SK-N-SH treated with all-trans-retinoic acid at 6 μM for 48 hours (cell line): Measurements from ENCODE around the gene PRRT2.
A peak's percentile ranks its signal among the peaks of the same experiment; 100 is the strongest.

Experiments
- ATAC-seq: fragments of 200-7000 bp; cut with Tn5 transposase; 3 replicates; pipeline ENCODE4 v1.9.1; 2020; ENCODE audit warnings: mild to moderate bottlenecking, moderate library complexity
- ARNTL ChIP-seq: fragments of 450-650 bp; formaldehyde crosslinking; IDR thresholded peaks from 2 replicates; pipeline ENCODE4 v1.5.0; 2020; ENCODE audit warnings: low read depth, mild to moderate bottlenecking, moderate library complexity, borderline replicate concordance
- BACH2 ChIP-seq: fragments of 250-450 bp; sonication (Bioruptor Pico); IDR thresholded peaks from 2 replicates; pipeline ENCODE4 v1.9.0; 2021; ENCODE audit warnings: mild to moderate bottlenecking, borderline replicate concordance
- CREB5 ChIP-seq: fragments of 250-450 bp; sonication (Bioruptor Pico); IDR thresholded peaks from 2 replicates; pipeline ENCODE4 v1.5.1; 2020; ENCODE audit warnings: low read depth, mild to moderate bottlenecking, moderate library complexity
- CSDC2 ChIP-seq: fragments of 250-450 bp; sonication (Bioruptor Pico); IDR thresholded peaks from 2 replicates; pipeline ENCODE4 v1.5.0; 2020; ENCODE audit warnings: mild to moderate bottlenecking, moderate library complexity
- ESRRG ChIP-seq: fragments of 250-450 bp; sonication (Bioruptor Pico); IDR thresholded peaks from 2 replicates; pipeline ENCODE4 v1.6.1; 2021; ENCODE audit warnings: mild to moderate bottlenecking
- GLIS3 ChIP-seq: fragments of 250-450 bp; sonication (Bioruptor Pico); IDR thresholded peaks from 2 replicates; pipeline ENCODE4 v1.5.0; 2020; ENCODE audit warnings: mild to moderate bottlenecking, moderate library complexity
- ISL1 ChIP-seq: fragments of 250-450 bp; sonication (Bioruptor Pico); IDR thresholded peaks from 2 replicates; pipeline ENCODE4 v2.1.2; 2022; ENCODE audit warnings: mild to moderate bottlenecking, moderate library complexity
- OSR1 ChIP-seq: fragments of 250-450 bp; sonication (Bioruptor Pico); IDR thresholded peaks from 2 replicates; pipeline ENCODE4 v1.8.0; 2022; ENCODE audit warnings: moderate library complexity, mild to moderate bottlenecking, inconsistent platforms
- POU6F1 ChIP-seq: fragments of 250-450 bp; sonication (Bioruptor Pico); IDR thresholded peaks from 2 replicates; pipeline ENCODE4 v1.8.0; 2021; ENCODE audit warnings: low read depth, mild to moderate bottlenecking, moderate library complexity, borderline replicate concordance
- PPARA ChIP-seq: fragments of 250-450 bp; sonication (Bioruptor Pico); IDR thresholded peaks from 2 replicates; pipeline ENCODE4 v1.5.0; 2020; ENCODE audit warnings: mild to moderate bottlenecking, borderline replicate concordance
- RARB ChIP-seq: fragments of 250-450 bp; sonication (Bioruptor Pico); IDR thresholded peaks from 2 replicates; pipeline ENCODE4 v1.8.0; 2021; ENCODE audit warnings: mild to moderate bottlenecking, moderate library complexity
- SNAI2 ChIP-seq: fragments of 250-450 bp; sonication (Bioruptor Pico); IDR thresholded peaks from 2 replicates; pipeline ENCODE4 v1.5.0; 2020; ENCODE audit warnings: mild to moderate bottlenecking, moderate library complexity
- TCF4 ChIP-seq: fragments of 250-450 bp; sonication (Bioruptor Pico); IDR thresholded peaks from 2 replicates; pipeline ENCODE4 v1.8.0; 2021; ENCODE audit warnings: mild to moderate bottlenecking, moderate library complexity, borderline replicate concordance
- TOX ChIP-seq: fragments of 250-450 bp; sonication (Bioruptor Pico); IDR thresholded peaks from 2 replicates; pipeline ENCODE4 v1.8.0; 2021; ENCODE audit warnings: mild to moderate bottlenecking, moderate library complexity, borderline replicate concordance
- TSHZ2 ChIP-seq: fragments of 250-450 bp; sonication (Bioruptor Pico); IDR thresholded peaks from 2 replicates; pipeline ENCODE4 v1.5.0; 2020; ENCODE audit warnings: mild to moderate bottlenecking, moderate library complexity
- ZC3H10 ChIP-seq: fragments of 250-450 bp; sonication (Bioruptor Pico); IDR thresholded peaks from 2 replicates; pipeline ENCODE4 v1.5.1; 2021; ENCODE audit warnings: mild to moderate bottlenecking, moderate library complexity
- ZFP3 ChIP-seq: fragments of 250-450 bp; sonication (Bioruptor Pico); IDR thresholded peaks from 2 replicates; pipeline ENCODE4 v1.5.0; 2020; ENCODE audit warnings: mild to moderate bottlenecking, moderate library complexity
- ZFP30 ChIP-seq: fragments of 450-650 bp; formaldehyde crosslinking; IDR thresholded peaks from 2 replicates; pipeline ENCODE4 v1.5.0; 2022; ENCODE audit warnings: mild to moderate bottlenecking, moderate library complexity
- ZNF565 ChIP-seq: fragments of 450-650 bp; formaldehyde crosslinking; conservative IDR thresholded peaks from 2 replicates; pipeline ENCODE4 v1.5.0; 2020; ENCODE audit warnings: low read depth, mild to moderate bottlenecking, moderate library complexity
- ZNF70 ChIP-seq: fragments of 450-650 bp; formaldehyde crosslinking; IDR thresholded peaks from 2 replicates; pipeline ENCODE4 v1.5.0; 2020; ENCODE audit warnings: mild to moderate bottlenecking, moderate library complexity
- ZNF8 ChIP-seq: fragments of 450-650 bp; formaldehyde crosslinking; IDR thresholded peaks from 2 replicates; pipeline ENCODE4 v1.5.0; 2020; ENCODE audit warnings: mild to moderate bottlenecking, moderate library complexity
- TF ChIP-seq, protein P1 (sequence below): fragments of 250-450 bp; sonication (Bioruptor Pico); IDR thresholded peaks from 2 replicates; pipeline ENCODE4 v1.8.0; 2020; ENCODE audit warnings: mild to moderate bottlenecking, moderate library complexity, borderline replicate concordance

PRRT2 gene

DNA sequence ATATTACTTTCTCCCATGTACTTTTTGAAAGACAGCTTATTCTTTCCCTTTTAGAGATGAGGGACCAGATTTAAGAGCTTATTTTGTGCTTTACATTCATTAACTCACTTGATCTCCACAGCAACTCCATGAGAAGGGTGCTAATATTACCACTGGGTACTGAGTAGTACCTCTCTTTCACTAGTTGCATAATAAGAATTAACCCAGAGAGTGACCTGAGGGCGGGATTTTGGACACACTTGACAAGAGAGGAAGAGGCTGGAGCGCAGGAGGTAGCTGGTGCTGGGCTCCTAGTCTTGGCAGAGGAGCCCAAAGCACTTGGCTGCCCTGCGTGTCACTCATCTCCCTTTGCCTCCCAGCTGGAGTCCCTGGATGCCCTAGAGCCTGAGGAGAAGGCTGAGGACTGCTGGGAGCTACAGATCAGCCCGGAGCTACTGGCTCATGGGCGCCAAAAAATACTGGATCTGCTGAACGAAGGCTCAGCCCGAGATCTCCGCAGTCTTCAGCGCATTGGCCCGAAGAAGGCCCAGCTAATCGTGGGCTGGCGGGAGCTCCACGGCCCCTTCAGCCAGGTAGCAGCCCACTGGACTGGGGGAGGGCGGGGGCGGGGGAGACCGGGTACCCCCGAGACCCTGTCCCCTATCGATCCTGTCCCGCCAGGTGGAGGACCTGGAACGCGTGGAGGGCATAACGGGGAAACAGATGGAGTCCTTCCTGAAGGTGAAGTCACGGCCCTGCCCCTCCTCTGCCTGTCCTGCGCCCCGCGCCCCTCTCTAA lies 7.3 kb upstream of the PRRT2 start:
- no peak for ATAC-seq
- TF ChIP-seq ZNF565 (CRISPR knock-in tag) = no peak
- TF ChIP-seq ESRRG (CRISPR knock-in tag) = no peak
- no peak for TF ChIP-seq CREB5
- no peak for TF ChIP-seq ZNF70 (CRISPR knock-in tag)
- TF ChIP-seq, protein P1, sequence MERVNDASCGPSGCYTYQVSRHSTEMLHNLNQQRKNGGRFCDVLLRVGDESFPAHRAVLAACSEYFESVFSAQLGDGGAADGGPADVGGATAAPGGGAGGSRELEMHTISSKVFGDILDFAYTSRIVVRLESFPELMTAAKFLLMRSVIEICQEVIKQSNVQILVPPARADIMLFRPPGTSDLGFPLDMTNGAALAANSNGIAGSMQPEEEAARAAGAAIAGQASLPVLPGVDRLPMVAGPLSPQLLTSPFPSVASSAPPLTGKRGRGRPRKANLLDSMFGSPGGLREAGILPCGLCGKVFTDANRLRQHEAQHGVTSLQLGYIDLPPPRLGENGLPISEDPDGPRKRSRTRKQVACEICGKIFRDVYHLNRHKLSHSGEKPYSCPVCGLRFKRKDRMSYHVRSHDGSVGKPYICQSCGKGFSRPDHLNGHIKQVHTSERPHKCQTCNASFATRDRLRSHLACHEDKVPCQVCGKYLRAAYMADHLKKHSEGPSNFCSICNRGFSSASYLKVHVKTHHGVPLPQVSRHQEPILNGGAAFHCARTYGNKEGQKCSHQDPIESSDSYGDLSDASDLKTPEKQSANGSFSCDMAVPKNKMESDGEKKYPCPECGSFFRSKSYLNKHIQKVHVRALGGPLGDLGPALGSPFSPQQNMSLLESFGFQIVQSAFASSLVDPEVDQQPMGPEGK = no peak
- TF ChIP-seq OSR1 (CRISPR knock-in tag) = no peak
- no peak for TF ChIP-seq GLIS3 (CRISPR knock-in tag)
- no peak for TF ChIP-seq POU6F1
- TF ChIP-seq ISL1 = no peak
- no peak for TF ChIP-seq ARNTL (CRISPR knock-in tag)
- TF ChIP-seq ZNF8 (CRISPR knock-in tag) = no peak

DNA sequence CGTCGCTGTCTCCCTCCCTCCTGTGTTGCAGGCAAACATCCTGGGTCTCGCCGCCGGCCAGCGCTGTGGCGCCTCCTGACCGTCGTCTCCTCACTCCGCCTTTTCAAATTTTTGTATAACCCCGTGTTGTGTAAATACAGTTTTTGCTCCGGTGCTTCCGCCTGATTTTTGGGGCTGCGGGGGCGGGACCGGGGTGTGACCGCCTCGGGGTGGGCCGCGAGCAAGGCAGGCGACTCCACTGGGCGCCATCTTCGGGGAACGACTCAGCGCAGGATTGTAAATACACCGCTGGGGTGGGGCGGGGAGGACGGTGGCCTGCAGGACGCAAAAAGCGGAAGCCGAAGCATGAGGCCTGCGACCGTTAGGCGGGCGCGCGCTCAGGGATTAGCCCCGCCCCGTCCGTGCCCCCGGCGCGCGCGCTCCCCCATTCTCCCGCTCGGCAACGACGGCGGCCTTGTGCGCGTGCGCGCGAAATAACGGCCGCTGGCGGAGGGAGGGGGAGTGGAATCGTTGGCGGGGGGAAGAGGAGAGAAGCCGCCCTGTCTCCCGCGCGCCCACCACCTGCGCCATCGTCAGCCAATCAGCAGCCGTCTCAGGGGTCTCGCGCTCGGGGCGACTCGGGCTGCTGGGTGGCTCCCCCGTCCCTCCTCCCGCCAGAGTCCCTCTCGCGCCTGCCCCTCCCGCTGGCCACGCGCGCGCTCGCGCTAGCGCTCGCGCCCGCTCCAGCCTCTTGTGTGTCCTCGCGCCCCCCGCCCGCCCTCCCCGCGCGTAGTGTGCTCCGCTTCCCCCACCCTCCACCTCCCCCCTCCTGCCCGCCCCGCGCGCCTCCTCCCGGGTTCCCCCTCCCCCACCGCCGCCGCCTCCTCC lies 6.5 kb upstream of the PRRT2 start:
- peak; percentile 70 for ATAC-seq
- TF ChIP-seq TSHZ2 (CRISPR knock-in tag) (peak; percentile 94), ARNTL (CRISPR knock-in tag) (no peak), SNAI2 (peak; percentile 88; the same call in 1 of the 2 replicates), TCF4 (CRISPR knock-in tag) (no peak), CSDC2 (0 out of 2 replicates have a peak, but pooled peaks have one; percentile 78), ZNF565 (CRISPR knock-in tag) (0 out of 2 replicates have a peak, but pooled peaks have one; percentile 19), TOX (no peak), ZC3H10 (no peak), CREB5 (no peak), ESRRG (CRISPR knock-in tag) (no peak), RARB (CRISPR knock-in tag) (0 out of 2 replicates have a peak, but pooled peaks have one; percentile 47), PPARA (CRISPR knock-in tag) (no peak), POU6F1 (no peak), BACH2 (CRISPR knock-in tag) (no peak), ZFP3 (CRISPR knock-in tag) (no peak), GLIS3 (CRISPR knock-in tag) (peak; percentile 63; the same call in 1 of the 2 replicates), ZNF70 (CRISPR knock-in tag) (no peak), ISL1 (no peak), ZFP30 (CRISPR knock-in tag) (no peak), ZNF8 (CRISPR knock-in tag) (no peak)
- TF ChIP-seq, protein P1 = 0 out of 2 replicates have a peak, but pooled peaks have one; percentile 27
